Right lobe of liver (tissue), 4 donors: Measurements from ENCODE around the gene MYO1B.

Source experiments
- POLR2A ChIP-seq: fragments of 450-650 bp; IDR thresholded peaks from one replicate; pipeline ENCODE4 v1.6.1; 2017; ENCODE audit warnings: antibody characterized with exemption, mild to moderate bottlenecking
- TF ChIP-seq, protein P1 (sequence below), 4 donors: fragments of 200-600 bp in 3 of 4; fragments of 450-650 bp in 1 of 4; IDR thresholded peaks; one replicate each; pipeline versions ENCODE4 v1.5.1 to v1.8.0; 2016 to 2022; ENCODE audit warnings: antibody characterized with exemption in 4 of 4, mild to moderate bottlenecking in 2 of 4
- donor health status: DM: no; HTN: no; CAD: no.
- donor health status: DM: no; HTN: no; CAD: no.
- donor health status: DM: no; HTN: yes; CAD: no.

GRCh38 chr2:191396794-191397193 is 151.6 kb downstream of the MYO1B start:
- TF ChIP-seq, protein P1, sequence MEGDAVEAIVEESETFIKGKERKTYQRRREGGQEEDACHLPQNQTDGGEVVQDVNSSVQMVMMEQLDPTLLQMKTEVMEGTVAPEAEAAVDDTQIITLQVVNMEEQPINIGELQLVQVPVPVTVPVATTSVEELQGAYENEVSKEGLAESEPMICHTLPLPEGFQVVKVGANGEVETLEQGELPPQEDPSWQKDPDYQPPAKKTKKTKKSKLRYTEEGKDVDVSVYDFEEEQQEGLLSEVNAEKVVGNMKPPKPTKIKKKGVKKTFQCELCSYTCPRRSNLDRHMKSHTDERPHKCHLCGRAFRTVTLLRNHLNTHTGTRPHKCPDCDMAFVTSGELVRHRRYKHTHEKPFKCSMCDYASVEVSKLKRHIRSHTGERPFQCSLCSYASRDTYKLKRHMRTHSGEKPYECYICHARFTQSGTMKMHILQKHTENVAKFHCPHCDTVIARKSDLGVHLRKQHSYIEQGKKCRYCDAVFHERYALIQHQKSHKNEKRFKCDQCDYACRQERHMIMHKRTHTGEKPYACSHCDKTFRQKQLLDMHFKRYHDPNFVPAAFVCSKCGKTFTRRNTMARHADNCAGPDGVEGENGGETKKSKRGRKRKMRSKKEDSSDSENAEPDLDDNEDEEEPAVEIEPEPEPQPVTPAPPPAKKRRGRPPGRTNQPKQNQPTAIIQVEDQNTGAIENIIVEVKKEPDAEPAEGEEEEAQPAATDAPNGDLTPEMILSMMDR (IDR thresholded peaks at IDR 0.05) = no peak
- TF ChIP-seq POLR2A = no peak
